DOHH2 (cell line): ENCODE measurements around the gene PITX2.

Experiments
- EZH2phosphoT487 ChIP-seq: fragments of 200-600 bp; sonication (generic); IDR thresholded peaks from 2 replicates; pipeline ENCODE4 v1.6.1; 2017; ENCODE audit warnings: borderline replicate concordance, mild to moderate bottlenecking, antibody characterized with exemption, low read length, moderate library complexity, mixed read lengths
- TF ChIP-seq, protein P1 (sequence below): fragments of 200-600 bp; sonication (generic); IDR thresholded peaks from one replicate; pipeline ENCODE4 v1.5.1; 2014; ENCODE audit warnings: antibody characterized with exemption, mild to moderate bottlenecking, low read depth, low read length; ENCODE audit not compliant: poor library complexity, severe bottlenecking

DNA sequence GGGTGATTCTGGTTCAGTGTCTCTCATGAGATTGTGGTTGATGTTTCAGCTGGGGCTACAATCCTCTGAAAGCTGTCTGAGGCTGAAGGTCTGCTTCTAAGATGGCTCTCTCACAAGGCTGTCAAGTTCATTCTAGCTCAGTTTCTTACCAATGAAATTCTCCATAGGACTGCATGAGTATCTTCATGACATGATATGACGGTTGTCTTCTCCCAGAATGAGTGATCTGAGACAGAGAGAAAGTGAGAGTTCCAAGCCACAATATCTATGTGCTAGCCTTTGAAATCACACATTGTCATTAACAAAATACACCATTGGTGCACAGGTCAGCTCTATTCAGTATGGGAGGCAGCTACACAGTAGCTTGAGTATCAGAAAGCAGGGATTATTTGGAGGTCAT is 27.3 kb downstream of the PITX2 start:
- TF ChIP-seq, protein P1, sequence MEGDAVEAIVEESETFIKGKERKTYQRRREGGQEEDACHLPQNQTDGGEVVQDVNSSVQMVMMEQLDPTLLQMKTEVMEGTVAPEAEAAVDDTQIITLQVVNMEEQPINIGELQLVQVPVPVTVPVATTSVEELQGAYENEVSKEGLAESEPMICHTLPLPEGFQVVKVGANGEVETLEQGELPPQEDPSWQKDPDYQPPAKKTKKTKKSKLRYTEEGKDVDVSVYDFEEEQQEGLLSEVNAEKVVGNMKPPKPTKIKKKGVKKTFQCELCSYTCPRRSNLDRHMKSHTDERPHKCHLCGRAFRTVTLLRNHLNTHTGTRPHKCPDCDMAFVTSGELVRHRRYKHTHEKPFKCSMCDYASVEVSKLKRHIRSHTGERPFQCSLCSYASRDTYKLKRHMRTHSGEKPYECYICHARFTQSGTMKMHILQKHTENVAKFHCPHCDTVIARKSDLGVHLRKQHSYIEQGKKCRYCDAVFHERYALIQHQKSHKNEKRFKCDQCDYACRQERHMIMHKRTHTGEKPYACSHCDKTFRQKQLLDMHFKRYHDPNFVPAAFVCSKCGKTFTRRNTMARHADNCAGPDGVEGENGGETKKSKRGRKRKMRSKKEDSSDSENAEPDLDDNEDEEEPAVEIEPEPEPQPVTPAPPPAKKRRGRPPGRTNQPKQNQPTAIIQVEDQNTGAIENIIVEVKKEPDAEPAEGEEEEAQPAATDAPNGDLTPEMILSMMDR, result no peak
- TF ChIP-seq EZH2phosphoT487, result no peak
